ENCODE results near the gene RAB40C.

The RAB40C gene

DNA sequence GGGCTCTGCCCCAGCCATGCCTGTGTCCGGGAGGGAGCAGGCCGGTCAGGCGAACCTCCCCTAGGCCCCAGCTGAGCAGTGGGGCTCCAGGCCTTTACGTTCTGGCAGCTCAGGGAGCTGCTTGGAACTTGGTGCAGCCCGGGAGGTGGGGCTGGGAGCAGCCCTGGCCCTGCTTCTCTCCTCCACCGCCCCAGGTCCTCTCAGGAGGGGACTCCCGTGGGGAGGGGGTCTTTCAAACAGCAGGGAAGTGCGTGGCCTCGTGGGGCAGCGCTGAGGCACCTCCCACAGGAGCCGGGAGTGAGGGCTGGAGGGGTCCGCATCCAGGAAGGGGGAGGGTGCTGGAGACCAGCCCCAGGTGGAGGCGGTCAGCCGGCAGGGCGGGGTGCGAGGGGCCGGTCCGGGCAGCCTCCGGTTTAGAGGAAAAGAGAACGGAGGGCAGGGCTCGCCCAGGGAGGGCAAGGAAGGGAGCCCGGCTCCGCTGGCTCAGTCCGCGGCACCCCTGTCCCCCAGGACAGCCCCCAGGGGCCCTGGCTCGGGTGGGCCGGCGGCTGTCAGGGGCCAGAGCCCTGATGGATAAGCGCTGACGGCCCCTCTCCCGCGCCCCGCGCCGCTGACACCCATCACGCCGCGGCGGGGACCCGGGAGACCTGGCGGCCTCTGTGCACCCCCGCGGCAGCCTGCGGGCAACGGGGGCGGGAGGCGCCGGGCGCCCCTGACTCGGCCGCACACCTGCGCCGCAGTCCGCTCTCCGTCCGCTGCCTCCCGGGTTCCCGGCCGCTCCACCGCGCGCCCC lies 30.3 kb upstream of the RAB40C start:
- no peak for DNase-seq

DNA sequence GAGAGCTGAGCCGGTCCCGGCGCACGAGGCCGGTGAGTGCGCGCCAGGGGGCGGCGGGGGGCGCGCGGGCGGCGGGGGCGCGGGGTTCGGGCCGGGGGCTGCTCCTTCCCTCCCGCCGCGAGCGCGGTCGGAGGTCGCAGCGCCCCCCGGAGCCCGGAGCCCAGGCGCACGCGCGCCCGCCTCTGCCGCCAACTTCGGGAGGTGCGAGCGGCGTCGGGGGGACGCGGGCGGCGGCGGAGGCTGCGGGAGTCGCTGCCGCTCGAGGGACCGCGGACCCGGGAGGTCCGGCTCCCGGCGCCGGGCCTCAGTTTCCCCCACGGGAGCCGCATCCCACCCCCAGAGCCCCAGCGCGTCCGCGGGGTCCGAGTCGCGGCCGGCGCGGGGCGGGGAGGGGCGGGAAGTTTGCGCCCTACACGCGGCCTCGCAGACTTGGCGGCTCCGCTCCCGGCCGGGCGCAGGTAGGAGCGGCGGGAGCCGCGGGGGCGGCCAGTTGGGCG lies 29.6 kb upstream of the RAB40C start, which contains the start of gene PRR35:
TSS of gene PRR35 (plus strand) at position 191 of the 497 bp plus-strand sequence. CDS start 2,901 bp downstream, outside the sequence.
- DNase-seq = no peak

- DNase-seq = no peak
Observed at GRCh38 chr16:560701-561412, 29.0 kb upstream of the RAB40C start.

DNA sequence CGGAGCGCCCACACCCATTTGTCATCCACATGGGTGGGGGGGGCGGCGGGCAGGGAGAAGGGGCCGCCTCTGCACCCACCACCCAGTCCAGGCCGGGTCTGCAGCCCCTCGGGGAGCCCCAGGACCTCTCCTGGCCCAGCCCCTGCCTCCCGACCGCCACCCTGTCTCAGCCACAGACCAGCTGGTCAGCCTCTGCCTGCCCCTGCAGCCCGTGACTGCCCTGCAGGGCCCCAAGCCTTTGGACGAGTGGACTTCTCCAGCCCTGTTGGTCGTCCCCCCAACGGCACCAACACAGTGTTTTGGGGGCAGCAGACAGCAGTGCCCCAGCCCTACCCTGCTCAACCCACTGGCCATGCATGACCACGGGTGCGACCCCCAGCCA lies 28.5 kb upstream of the RAB40C start:
- DNase-seq = no peak

DNA sequence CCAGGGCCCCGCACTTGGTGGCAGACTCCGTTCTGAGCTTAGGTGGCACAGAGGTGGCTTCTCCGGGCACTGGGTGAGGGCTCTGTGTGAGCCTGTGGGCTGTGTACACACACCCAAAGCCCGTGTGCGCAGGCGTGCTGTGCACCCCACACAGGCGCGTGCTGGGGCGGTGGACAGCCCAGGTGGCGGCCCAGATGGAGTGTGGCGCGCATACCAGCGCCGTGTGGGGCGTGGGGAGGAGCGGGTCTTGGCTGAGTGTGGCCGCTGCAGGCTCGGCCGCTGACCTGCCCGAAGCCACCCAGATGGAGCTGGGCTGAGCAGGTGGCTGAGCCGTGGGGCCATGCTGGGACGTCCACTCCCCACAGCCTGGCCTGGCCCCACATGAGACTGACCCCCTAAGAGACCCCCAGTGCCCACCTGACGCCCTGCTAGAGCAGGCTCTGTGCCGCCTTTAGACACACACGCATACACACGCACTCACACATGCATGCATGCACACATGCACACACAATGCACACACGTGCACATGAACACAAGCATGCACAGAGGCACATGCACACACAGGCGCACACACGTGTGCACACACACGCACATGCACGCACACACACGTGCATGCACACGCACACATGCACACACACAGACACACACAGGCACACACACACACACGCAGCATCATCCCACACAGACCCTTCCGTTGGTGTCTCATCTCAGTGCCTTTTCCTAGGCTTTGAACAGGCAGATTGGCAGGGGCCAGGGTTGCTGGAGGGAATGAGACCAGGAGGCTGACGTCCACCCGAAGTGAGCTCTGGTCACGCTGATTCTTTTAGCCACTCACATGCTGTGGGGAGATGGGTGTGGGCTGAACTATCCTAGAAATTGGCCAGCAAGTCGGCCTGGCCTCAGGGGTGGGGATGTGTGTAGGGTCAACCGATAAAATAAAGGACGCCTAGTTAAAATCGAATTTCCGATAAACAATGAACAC lies 27.6 kb upstream of the RAB40C start:
- no peak for DNase-seq

DNA sequence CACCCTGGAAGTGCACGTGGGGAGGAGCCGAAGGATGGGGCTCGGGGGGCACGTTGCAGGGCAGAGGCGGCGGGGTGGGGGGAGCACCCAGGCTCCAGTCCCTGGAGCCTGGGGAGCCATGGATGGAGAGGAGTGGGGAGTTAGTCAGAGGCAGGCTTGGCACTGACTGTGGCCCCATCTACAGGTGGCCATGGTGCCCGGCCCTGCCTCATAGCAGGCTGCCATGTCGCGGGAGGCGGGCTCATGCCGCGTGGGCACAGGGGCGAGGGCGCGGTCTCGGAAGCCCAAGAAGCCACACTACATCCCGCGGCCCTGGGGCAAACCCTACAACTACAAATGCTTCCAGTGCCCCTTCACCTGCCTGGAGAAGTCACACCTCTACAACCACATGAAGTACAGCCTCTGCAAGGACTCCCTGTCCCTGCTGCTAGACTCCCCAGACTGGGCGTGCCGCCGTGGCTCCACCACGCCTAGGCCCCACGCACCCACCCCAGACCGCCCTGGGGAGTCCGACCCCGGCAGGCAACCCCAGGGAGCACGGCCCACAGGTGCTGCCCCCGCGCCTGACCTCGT lies 26.7 kb upstream of the RAB40C start:
- no peak for DNase-seq

GRCh38 chr16:564690-565418 lies 25.0 kb upstream of the RAB40C start:
- DNase-seq = no peak

DNA sequence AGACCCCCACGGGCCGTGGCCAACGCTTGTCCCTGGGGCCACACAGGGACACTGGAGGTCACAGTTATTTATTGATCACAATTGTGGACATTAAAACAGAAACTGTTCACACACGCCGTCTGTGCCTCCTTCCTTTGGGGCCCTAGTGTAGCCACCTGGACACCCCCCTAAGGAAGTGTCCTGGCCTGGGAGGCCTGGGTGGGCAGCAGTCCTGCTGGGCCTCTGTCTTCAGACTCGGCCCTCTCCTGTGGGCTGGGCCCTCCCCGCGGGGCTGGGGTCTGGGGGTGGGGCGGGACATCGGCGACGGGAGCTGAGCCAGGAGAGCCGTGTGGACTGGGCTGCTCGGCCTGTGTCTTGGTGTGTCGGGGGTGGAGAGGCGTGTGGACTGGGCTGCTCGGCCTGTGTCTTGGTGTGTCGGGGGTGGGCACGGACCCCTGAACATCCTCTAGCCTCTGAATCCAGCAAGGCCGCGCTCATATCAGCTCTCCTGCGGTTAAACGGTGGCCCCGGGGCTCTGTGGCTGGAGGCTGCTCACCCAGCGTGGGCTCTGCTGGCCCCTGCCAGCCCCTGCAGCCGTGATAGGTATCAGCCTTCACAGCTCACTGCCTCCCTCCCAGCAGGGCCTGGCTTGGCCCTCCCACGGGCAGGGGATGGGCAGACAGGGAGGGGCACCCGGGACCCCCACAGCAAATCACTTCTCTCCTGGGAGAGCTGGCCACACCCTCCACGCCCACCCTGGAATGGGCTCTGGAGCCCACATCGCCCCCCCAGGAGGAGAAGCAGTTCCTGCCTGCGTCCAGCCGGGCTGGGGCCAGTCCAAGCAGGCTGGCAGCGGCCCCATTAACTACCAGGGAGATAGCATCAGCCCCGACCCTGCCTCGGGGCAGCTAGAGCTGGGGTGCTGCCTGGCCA lies 24.2 kb upstream of the RAB40C start:
- DNase-seq = no peak

- DNase-seq = peak in 2 of 5 experiments; percentile 30 to 77
Observed at GRCh38 chr16:566475-567372, 23.1 kb upstream of the RAB40C start, which contains the start of gene NHLRC4. Gene NHLRC4 (plus strand): TSS chr16:567005. CDS start chr16:568048, 1,043 bp downstream.

DNA sequence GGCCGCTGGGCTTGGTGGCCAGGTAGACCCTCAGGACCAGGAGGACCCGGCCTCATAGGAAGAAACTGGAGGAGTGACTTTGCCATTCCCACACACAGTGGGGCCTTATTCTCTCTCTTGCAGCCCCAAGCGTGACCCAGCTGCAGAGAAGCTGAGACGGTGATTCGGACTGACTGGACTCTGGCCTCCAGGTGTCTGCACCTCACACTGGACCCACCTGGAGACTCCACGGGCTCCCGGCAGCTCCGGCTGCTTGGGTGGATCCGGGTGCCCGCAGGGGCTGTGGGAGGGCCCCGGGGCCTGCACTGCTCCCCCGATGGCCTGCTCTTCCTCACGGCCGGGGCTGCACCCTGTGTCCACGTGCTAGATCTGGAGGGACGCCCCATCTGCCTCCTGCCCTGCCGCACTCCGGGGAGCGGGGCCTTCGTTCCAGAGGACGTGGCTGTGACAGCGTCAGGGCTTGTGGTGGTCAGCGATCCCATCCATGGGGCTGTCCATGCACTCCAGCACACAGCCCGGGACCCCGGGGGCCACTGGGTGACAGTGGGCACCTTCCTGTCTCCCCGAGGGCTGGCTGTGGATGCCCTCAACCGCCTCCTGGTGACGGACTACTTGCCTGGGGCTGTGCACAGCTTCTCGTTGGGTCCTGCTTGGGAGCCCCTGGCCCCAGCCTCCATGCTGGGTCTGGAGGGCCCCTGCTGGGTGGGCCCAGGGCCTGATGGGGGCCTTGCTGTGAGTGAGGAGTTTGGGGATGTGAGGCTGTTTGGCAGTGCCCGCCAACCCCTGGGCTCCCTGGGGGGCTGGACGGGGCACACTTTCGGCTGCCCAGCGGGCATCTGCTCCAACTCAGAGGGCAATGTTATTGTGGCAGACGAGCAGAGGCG lies 22.3 kb upstream of the RAB40C start:
- no peak for DNase-seq

DNA sequence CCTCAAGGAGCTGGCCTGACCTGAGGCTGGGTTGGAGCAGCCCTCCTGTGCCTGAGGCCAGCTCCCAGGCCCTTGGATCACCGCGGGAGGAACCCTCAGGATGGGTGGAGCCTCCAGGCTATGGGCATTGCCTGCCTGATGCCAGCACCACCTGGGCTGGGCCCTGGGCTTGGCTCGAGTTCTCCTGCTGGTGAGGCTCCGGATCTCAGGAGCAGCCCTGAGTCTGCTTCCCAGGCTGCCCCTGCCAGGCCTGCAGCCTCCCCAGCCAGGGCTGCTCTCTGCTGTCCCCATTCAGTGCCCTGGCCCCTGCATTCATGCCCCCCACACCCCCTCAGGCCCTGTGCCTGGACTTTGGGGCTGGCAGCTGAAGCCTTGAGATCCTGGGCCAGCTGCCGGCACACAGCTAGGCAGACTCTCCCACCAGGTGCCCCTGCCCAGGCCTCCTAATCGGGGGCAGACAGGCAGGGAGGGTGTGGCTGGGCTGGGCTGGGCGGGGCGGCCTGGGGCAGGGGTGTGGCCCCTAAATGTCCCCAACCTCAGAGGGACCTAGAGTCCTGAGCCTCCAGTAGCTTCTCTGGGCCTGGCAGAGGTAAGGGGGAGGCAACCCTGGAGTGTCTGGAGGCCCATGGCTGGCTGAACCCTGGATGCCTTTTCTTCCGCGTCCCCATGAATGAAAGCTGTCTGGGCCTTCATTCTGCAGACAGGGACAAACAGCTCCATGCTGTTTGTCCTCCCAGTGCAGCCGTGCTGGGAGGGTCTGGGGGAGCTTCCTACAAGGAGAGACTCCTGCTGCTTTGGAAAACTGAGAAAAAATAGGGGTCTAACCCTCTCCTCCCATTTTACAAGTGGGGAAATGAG lies 21.2 kb upstream of the RAB40C start:
- DNase-seq = no peak

DNA sequence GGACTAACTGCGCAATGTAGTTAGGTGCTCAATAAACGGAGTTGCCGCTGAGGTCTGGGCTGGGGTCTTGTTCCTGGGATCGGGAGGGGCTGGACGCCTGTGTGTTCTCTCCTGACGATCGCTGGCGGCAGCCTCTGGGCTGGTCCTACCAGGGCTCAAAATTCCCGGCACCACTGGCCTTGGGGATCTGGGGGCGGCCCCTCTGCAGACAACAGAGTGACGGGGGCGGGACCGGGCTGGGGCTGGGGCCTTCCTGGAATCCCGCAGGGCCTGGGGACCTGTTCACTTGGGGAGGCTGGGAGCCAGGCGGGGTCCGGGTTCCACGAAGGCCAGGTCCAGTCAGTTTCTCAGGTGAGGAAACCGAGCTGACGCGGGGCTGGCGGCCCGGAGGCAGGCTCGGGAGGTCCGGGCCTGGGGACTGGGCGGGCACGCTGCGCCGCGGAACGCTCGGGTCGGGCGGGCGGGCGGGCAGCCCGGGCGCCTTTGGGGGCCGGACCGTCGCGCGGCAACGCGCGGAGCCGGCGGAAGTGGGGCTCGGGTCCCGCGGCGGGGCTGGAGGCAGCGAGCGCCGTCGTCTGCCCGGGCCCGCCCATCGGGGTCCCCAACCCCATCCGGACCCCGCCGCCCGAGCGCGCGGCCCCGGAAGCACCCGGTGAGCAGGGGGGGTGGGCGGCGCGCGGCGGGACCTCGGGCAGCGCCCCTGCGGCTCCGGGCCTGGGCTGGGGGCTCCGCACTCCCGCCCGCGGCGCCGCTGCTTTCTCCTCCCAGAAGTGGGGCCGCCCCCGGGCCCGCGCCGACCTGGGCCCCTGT lies 20.2 kb upstream of the RAB40C start, which contains the start of gene PIGQ:
TSS of gene PIGQ (plus strand) at position 524 of the 810 bp plus-strand sequence. CDS start 4,107 bp downstream, outside the sequence.
- DNase-seq = peak; percentile 41 to 78 (median 52)

- no peak for DNase-seq
Observed at GRCh38 chr16:572865-573650, 16.8 kb upstream of the RAB40C start.

DNA sequence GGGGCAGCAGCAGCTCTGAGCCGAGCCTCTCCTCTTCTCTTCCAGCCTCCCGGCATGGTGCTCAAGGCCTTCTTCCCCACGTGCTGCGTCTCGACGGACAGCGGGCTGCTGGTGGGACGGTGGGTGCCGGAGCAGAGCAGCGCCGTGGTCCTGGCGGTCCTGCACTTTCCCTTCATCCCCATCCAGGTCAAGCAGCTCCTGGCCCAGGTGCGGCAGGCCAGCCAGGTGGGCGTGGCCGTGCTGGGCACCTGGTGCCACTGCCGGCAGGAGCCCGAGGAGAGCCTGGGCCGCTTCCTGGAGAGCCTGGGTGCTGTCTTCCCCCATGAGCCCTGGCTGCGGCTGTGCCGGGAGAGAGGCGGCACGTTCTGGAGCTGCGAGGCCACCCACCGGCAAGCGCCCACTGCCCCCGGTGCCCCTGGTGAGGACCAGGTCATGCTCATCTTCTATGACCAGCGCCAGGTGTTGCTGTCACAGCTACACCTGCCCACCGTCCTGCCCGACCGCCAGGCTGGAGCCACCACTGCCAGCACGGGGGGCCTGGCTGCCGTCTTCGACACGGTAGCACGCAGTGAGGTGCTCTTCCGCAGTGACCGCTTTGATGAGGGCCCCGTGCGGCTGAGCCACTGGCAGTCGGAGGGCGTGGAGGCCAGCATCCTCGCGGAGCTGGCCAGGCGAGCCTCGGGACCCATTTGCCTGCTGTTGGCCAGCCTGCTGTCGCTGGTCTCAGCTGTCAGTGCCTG lies 15.7 kb upstream of the RAB40C start:
- no peak for DNase-seq

All from T-helper 2 cell (primary cell).